ENCODE data around the gene FLVCR2. TPM values are rescaled to one million over a fixed set of nuclear protein-coding genes. Genes with fewer than 3 reads are reported as not detected.

The FLVCR2 gene, protein sequence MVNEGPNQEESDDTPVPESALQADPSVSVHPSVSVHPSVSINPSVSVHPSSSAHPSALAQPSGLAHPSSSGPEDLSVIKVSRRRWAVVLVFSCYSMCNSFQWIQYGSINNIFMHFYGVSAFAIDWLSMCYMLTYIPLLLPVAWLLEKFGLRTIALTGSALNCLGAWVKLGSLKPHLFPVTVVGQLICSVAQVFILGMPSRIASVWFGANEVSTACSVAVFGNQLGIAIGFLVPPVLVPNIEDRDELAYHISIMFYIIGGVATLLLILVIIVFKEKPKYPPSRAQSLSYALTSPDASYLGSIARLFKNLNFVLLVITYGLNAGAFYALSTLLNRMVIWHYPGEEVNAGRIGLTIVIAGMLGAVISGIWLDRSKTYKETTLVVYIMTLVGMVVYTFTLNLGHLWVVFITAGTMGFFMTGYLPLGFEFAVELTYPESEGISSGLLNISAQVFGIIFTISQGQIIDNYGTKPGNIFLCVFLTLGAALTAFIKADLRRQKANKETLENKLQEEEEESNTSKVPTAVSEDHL
- total RNA-seq (1 to 10 TPM in 4 of 5 experiments, under 1 TPM in 1; 0.80 to 9.4 (median 5.0) TPM), polyA plus RNA-seq (1 to 10 TPM; 1.6 to 2.2 TPM), total RNA-seq (0.81 reads per million)

DNA sequence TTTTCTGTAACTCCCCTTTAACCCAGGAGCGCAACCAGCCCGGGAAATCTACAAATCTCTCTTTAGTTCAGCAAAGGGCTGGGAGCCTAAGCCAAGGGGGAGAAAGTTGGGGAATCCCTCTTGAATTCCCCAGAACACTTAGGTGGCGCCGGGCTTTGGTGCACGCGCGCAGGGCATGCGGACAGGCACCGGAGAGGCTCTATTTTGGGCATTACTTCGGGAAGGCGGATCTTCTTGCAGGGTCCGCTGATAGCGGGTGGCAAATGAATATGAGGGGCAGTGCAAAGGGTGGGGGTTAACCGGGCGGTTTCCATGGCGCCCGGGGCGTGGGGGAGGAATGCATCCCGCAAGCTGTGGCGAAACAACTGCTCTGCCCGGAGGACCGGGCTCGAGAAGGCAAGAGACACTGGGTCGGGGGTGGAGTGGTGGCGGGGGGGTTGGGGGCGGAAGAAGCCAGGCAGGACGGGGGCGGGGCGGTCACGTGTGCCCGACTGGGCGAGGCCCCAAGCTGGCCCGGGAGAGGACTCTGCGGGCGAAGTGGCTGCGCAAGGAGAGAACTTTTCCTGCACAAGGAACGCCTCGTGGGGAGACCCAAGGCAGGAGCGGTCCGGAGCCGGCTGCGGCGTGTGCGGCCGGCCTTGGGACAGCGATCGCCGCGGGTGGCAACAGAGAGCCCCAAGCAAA, at the start of gene FLVCR2:
Gene FLVCR2, plus strand, starts transcription at position 519 of the 684 bp plus-strand sequence. CDS start 353 bp downstream, outside the sequence.
- Mint-ChIP-seq H3K4me3 (peak within 1 kb of the TSS in 5 of 10 donors; percentile 90 to 96 (median 93)), H3K4me1 (peaks cover 6 to 19% (median 9%) of the 10 kb centered on the region in 7 donors), H3K36me3 (no peaks in the 10 kb centered on the region), H3K9me3 (no peaks in the 10 kb centered on the region), H3K27ac (peak within 1 kb of the TSS; percentile 34 to 86 (median 75)), H3K27me3 (peaks cover 0 to 8% (median 0%) of the 10 kb centered on the region in 5 donors)
- Histone ChIP-seq H3K9me3 (ENCODE audit: control insufficient read depth in 2 of 3, low read length in 3 of 3) (no peaks in the 10 kb centered on the region), H3K27ac (ENCODE audit: low read depth, low read length) (peak within 1 kb of the TSS; percentile 41), H3K36me3 (ENCODE audit: control insufficient read depth in 2 of 3, insufficient read depth in 3 of 3, low read length in 3 of 3) (no peaks in the 10 kb centered on the region), H3K4me1 (ENCODE audit: control insufficient read depth in 2 of 2, insufficient read depth in 2 of 2, low read length in 2 of 2) (peaks cover 9 to 12% of the 10 kb centered on the region in 2 donors), H3K27me3 (ENCODE audit: control insufficient read depth in 2 of 2, insufficient read depth in 2 of 2, low read length in 2 of 2) (no peaks in the 10 kb centered on the region), H3K4me3 (ENCODE audit: low read length) (peak within 1 kb of the TSS; percentile 64)
- CTCF ChIA-PET, result interaction anchor here (0.6 to 7.4 kb wide), 12 partner anchors 9 to 1982 kb away, joined by 3 to 133 read pairs (median 6); partner anchors contain the start of genes ERG28, TGFB3 and TTLL5
- POLR2A ChIA-PET, result interaction anchor here (0.6 to 1.8 kb wide), 6 partner anchors 55 to 404 kb away, joined by 3 to 13 read pairs (median 6); partner anchors contain the start of genes ERG28, TGFB3 and TTLL5
- DNase-seq (peak; percentile 12 to 66 (median 42)), ATAC-seq (peak; percentile 77)
- intact Hi-C loops (cut with micrococcal nuclease), result loop anchor here in 1 of 2 donors (5.0 kb wide), 3 partner anchors 56 to 574 kb away; partner anchors contain the start of genes BATF and GPATCH2L

DNA sequence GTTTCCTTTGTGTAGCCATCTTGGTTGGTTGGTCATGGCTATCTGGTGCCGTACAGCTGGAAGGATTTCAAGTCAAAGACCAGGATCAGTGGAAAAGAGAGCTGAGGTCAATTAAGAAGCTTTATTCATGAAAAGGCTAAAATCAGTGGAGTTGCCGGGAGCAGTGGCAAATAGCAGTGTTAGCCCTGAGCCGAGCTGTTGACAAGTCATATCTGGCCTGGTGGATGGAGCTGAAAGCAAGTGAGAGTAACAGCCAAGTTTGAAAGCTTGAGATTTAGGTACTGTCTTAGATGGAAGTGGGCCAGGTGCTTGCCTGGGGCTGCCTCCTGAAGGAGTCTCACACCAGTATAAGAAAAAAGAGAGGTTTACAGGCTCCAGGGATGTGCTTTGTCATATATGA, 47.2 kb upstream of the FLVCR2 start:
- no peak for ATAC-seq
- H3K36me3 Mint-ChIP-seq, result peaks cover 20 to 58% (median 44%) of the 10 kb centered on the region in 5 donors
- peak overlapping the region in 8 of 9 donors; percentile 3 to 76 (median 46) for H3K27ac Mint-ChIP-seq
- intact Hi-C loops (cut with micrococcal nuclease), result no loop called here
- CTCF ChIA-PET, result interaction anchor here (0.9 to 1.6 kb wide), 2 partner anchors 11 to 25 kb away, joined by 3 read pairs; no protein-coding TSS in a partner anchor
- no peaks in the 10 kb centered on the region for H3K27me3 Mint-ChIP-seq
- Histone ChIP-seq H3K9me3 (ENCODE audit: control insufficient read depth in 2 of 3, low read length in 3 of 3) (no peaks in the 10 kb centered on the region), H3K4me1 (ENCODE audit: control insufficient read depth in 2 of 2, insufficient read depth in 2 of 2, low read length in 2 of 2) (peaks cover 2 to 27% of the 10 kb centered on the region in 2 donors), H3K4me3 (ENCODE audit: low read length) (no peak overlapping the region), H3K27me3 (ENCODE audit: control insufficient read depth in 2 of 2, insufficient read depth in 2 of 2, low read length in 2 of 2) (no peaks in the 10 kb centered on the region), H3K27ac (ENCODE audit: low read depth, low read length) (no peak overlapping the region), H3K36me3 (ENCODE audit: control insufficient read depth in 2 of 3, insufficient read depth in 3 of 3, low read length in 3 of 3) (peaks cover 0 to 34% (median 0%) of the 10 kb centered on the region in 3 experiments)
- POLR2A ChIA-PET, result interaction anchor here (1.8 kb wide), 1 partner anchor 10 kb away, joined by 14 read pairs; the partner anchor contains the start of gene BATF
- no peak for DNase-seq
- H3K9me3 Mint-ChIP-seq, result peaks cover 0 to 6% (median 0%) of the 10 kb centered on the region in 11 donors
- H3K4me1 Mint-ChIP-seq, result peaks cover 34 to 71% (median 58%) of the 10 kb centered on the region in 7 donors
- H3K4me3 Mint-ChIP-seq, result peak overlapping the region in 1 of 10 donors; percentile 38

DNA sequence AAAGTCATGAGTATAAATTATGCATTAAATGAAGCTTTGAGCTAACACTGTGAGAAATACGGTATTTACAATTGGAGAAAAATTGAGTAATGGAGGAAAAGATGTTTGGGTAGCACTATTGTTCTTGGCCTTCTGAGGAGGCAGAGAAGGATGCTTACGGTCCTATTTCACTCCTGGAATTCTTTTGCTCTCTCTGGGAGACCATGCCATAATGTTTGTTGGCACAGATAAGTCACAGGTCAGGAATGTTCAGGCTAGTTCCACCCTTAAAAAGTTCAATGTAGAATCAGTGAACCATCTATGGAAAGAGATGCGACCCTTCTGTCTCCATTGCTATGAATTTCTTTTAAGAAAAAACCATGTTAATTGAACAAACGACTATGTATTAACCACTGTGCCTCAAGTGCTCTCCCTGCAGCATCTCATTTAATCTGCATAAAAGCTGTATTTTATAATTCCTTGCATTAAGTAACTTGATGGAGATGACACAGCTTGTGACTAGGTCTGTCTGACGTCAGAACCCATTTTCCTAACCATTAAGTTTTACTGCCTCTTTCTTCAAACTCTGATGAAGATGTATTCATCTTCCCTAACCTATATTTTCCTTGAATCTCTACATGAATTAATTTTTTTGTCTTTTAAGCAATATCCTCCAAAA, 46.6 kb upstream of the FLVCR2 start:
- Mint-ChIP-seq H3K4me3 (peak overlapping the region in 1 of 10 donors; percentile 38), H3K9me3 (peaks cover 0 to 6% (median 0%) of the 10 kb centered on the region in 11 donors), H3K36me3 (peaks cover 20 to 55% (median 39%) of the 10 kb centered on the region in 5 donors), H3K27me3 (no peaks in the 10 kb centered on the region), H3K4me1 (peaks cover 31 to 66% (median 53%) of the 10 kb centered on the region in 7 donors), H3K27ac (peak overlapping the region in 8 of 9 donors; percentile 7 to 76 (median 40))
- intact Hi-C loops (cut with micrococcal nuclease), result loop anchor here in 1 of 2 donors (1.0 kb wide), 1 partner anchor 9 kb away; the partner anchor contains the start of gene BATF
- Histone ChIP-seq H3K9me3 (ENCODE audit: control insufficient read depth in 2 of 3, low read length in 3 of 3) (no peaks in the 10 kb centered on the region), H3K27ac (ENCODE audit: low read depth, low read length) (no peak overlapping the region), H3K27me3 (ENCODE audit: control insufficient read depth in 2 of 2, insufficient read depth in 2 of 2, low read length in 2 of 2) (no peaks in the 10 kb centered on the region), H3K36me3 (ENCODE audit: control insufficient read depth in 2 of 3, insufficient read depth in 3 of 3, low read length in 3 of 3) (peaks cover 0 to 28% (median 0%) of the 10 kb centered on the region in 3 experiments), H3K4me3 (ENCODE audit: low read length) (no peak overlapping the region), H3K4me1 (ENCODE audit: control insufficient read depth in 2 of 2, insufficient read depth in 2 of 2, low read length in 2 of 2) (peaks cover 0 to 21% of the 10 kb centered on the region in 2 donors)
- ATAC-seq (no peak), DNase-seq (no peak)
- ChIA-PET CTCF (interaction anchor here (0.9 to 1.6 kb wide), 2 partner anchors 11 to 24 kb away, joined by 3 read pairs; no protein-coding TSS in a partner anchor), POLR2A (interaction anchor here (1.8 kb wide), 1 partner anchor 10 kb away, joined by 14 read pairs; the partner anchor contains the start of gene BATF)

DNA sequence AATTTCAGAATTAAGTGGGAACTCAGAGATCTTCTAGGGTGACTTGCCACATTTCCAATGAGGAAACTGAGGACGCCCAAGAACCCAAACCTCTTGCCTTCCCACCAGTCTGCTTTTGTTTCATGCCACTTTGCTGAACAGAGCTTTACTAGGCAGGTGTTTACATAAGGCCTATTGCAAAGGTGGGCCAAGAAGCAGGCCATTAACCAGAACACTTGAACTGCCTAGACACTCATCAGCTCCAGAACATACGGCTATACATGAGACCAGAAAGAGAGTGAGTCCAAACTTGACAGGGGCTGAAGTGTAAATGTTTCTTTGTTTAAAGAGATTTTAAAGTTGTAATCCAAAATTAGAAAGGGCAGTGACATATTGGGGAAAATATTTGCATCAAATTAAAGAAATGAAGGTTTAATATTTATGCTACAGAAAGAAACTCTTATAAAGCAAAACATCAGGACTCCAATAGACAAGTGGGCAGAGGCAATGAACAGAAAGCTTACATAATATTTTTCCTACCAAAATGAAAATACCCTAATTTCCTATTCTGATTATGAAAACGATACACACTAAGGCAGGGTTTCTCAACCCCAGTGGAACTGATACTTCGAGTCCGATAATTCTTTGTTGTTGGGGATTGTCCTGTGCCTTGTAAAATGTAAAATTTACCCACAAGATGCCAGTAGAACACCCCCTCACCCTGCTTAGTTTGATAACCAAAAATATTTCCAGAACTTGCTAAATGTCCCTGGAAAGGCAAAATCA, 44.4 kb upstream of the FLVCR2 start:
- H3K4me3 ChIP-seq (ENCODE audit: low read length), result no peak overlapping the region
- Mint-ChIP-seq H3K27me3 (no peaks in the 10 kb centered on the region), H3K9me3 (peaks cover 0 to 1% (median 0%) of the 10 kb centered on the region in 11 donors), H3K27ac (peak overlapping the region in 8 of 9 donors; percentile 6 to 91 (median 53)), H3K36me3 (peaks cover 10 to 41% (median 22%) of the 10 kb centered on the region in 5 donors), H3K4me3 (peak overlapping the region in 1 of 10 donors; percentile 4), H3K4me1 (peaks cover 17 to 62% (median 44%) of the 10 kb centered on the region in 7 donors)
- no peaks in the 10 kb centered on the region for H3K9me3 ChIP-seq (ENCODE audit: control insufficient read depth in 2 of 3, low read length in 3 of 3)
- H3K27ac ChIP-seq (ENCODE audit: low read depth, low read length), result peak overlapping the region; percentile 43
- peaks cover 0 to 14% (median 0%) of the 10 kb centered on the region in 3 experiments for H3K36me3 ChIP-seq (ENCODE audit: control insufficient read depth in 2 of 3, insufficient read depth in 3 of 3, low read length in 3 of 3)
- DNase-seq (no peak), ATAC-seq (no peak)
- intact Hi-C loops (cut with micrococcal nuclease), result no loop called here
- ChIA-PET CTCF (interaction anchor here (1.0 to 2.1 kb wide), 2 partner anchors 9 to 44 kb away, joined by 5 read pairs; partner anchors contain the start of gene FLVCR2), POLR2A (interaction anchor here (1.0 to 1.8 kb wide), 2 partner anchors 8 to 9 kb away, joined by 6 read pairs; no protein-coding TSS in a partner anchor)
- H3K4me1 ChIP-seq (ENCODE audit: control insufficient read depth in 2 of 2, insufficient read depth in 2 of 2, low read length in 2 of 2), result peaks cover 0 to 12% of the 10 kb centered on the region in 2 donors
- no peaks in the 10 kb centered on the region for H3K27me3 ChIP-seq (ENCODE audit: control insufficient read depth in 2 of 2, insufficient read depth in 2 of 2, low read length in 2 of 2)

DNA sequence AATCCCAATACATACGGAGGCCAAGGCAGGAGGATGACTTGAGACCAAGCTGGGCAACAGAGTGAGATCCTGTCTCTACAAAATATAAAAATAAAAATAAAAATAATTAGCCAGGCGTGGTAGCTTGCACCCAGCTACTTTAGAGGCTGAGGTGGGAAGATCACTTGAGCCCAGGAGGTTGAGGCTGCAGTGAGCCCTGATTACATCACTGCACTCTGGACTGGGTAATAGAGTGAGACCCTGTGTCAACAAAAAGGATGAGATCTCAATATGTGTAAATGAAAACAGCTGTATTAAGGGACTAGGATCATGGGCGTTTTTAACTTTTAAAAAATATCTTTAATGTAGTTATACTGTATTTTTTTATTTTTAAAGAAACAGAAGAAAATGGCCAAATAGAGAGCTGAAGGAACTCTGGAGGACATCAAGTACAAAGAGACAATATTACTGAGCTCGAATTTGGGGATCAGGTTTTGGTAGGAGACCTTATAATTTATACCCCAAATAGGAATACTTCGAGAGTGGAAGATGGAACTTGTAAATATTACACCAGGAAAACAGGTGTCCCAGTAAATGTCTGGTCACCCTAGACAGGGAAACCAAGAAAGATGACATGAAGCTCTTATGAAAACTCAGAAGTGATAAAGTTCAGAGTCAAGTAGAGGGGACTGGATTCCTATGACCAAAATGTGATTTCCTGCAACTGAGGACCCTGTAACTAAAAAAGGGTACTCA, 43.1 kb upstream of the FLVCR2 start:
- H3K4me1 ChIP-seq (ENCODE audit: control insufficient read depth in 2 of 2, insufficient read depth in 2 of 2, low read length in 2 of 2), result peaks cover 4 to 22% of the 10 kb centered on the region in 2 donors

More for the DNA sequence above, 43.1 kb upstream of the FLVCR2 start:
- no peak for DNase-seq
- CTCF ChIA-PET, result interaction anchor here (2.1 kb wide), 1 partner anchor 42 kb away, joined by 5 read pairs; the partner anchor contains the start of gene FLVCR2
- Mint-ChIP-seq H3K27me3 (no peaks in the 10 kb centered on the region), H3K4me1 (peaks cover 26 to 68% (median 52%) of the 10 kb centered on the region in 7 donors), H3K4me3 (no peak overlapping the region), H3K27ac (peak overlapping the region in 8 of 9 donors; percentile 12 to 83 (median 32)), H3K9me3 (peaks cover 0 to 1% (median 0%) of the 10 kb centered on the region in 11 donors), H3K36me3 (peaks cover 10 to 40% (median 17%) of the 10 kb centered on the region in 5 donors)
- Histone ChIP-seq H3K36me3 (ENCODE audit: control insufficient read depth in 2 of 3, insufficient read depth in 3 of 3, low read length in 3 of 3) (peaks cover 0 to 9% (median 0%) of the 10 kb centered on the region in 3 experiments), H3K4me3 (ENCODE audit: low read length) (no peak overlapping the region), H3K27me3 (ENCODE audit: control insufficient read depth in 2 of 2, insufficient read depth in 2 of 2, low read length in 2 of 2) (no peaks in the 10 kb centered on the region), H3K27ac (ENCODE audit: low read depth, low read length) (peak overlapping the region; percentile 7), H3K9me3 (ENCODE audit: control insufficient read depth in 2 of 3, low read length in 3 of 3) (no peaks in the 10 kb centered on the region)
- POLR2A ChIA-PET, result interaction anchor here (0.7 to 1.3 kb wide), 2 partner anchors 13 to 627 kb away, joined by 3 to 4 read pairs; partner anchors contain the start of gene BATF
- no peak for ATAC-seq
- intact Hi-C loops (cut with micrococcal nuclease), result no loop called here

Data from naive thymus-derived CD4-positive, alpha-beta T cell (primary cell).